T-cell (primary cell): ENCODE results near the gene NHSL1. TPM values are rescaled to one million over a fixed set of nuclear protein-coding genes. Genes with fewer than 3 reads are reported as not detected.

Experiments
- ATAC-seq, 4 experiments: fragments of 200-7000 bp in 3 of 4; fragments of 150-1000 bp in 1 of 4; cut with Tn5 transposase; replicated peaks in 1 of 4; 1 replicate in 3 of 4; 2 replicates in 1 of 4; pipeline ENCODE4 v1.10.0; 2021; ENCODE audit warnings: moderate library complexity in 3 of 4, mild to moderate bottlenecking in 2 of 4, moderate number of reproducible peaks in 1 of 4
- CTCF ChIA-PET, 2 donors: fragments of 300-600 bp; sonication (Branson Sonifier 250); formaldehyde crosslinking; loops; one replicate each; lab custom pipeline; 2022; ENCODE audit warnings: antibody characterized with exemption in 2 of 2; lab: Charles Lee
- POLR2A ChIA-PET, 2 donors: fragments of 300-600 bp; sonication (Branson Sonifier 250); formaldehyde crosslinking; loops; one replicate each; lab custom pipeline; 2022; ENCODE audit warnings: antibody characterized with exemption in 2 of 2; lab: Charles Lee
- DNase-seq, 35 experiments: peaks; one replicate each; pipeline versions ENCODE4 v3.0.0 to v3.0.0-alpha.2; 2013 to 2023
- H3K27ac ChIP-seq: one replicate; pipeline ENCODE4 v1.5.1; 2013; ENCODE audit warnings: low read length
- H3K27me3 ChIP-seq, 2 experiments: replicated peaks in 1 of 2; 1 replicate in 1 of 2; 2 replicates in 1 of 2; pipeline versions ENCODE4 v1.6.1 to v1.7.0; 2013; ENCODE audit warnings: low read length in 1 of 2, mixed read lengths in 1 of 2; ENCODE audit not compliant: control insufficient read depth in 2 of 2, insufficient read depth in 2 of 2; ENCODE audit errors: extremely low read depth in 1 of 2
- H3K36me3 ChIP-seq, 2 donors: 1 replicate in 1 of 2; 2 replicates in 1 of 2; pipeline versions ENCODE4 v1.6.1 to v1.7.0; 2013; ENCODE audit warnings: low read length in 1 of 2; ENCODE audit not compliant: control insufficient read depth in 2 of 2, insufficient read depth in 1 of 2; ENCODE audit errors: extremely low read depth in 1 of 2
- H3K4me1 ChIP-seq, 2 experiments: 1 replicate in 1 of 2; 2 replicates in 1 of 2; pipeline versions ENCODE4 v1.6.1 to v1.7.0; 2013; ENCODE audit warnings: low read length in 2 of 2, mixed read lengths in 1 of 2; ENCODE audit not compliant: insufficient read depth in 2 of 2, control insufficient read depth in 1 of 2; ENCODE audit errors: extremely low read depth in 1 of 2
- H3K4me3 ChIP-seq, 2 donors: 1 replicate in 1 of 2; 2 replicates in 1 of 2; pipeline versions ENCODE4 v1.5.1 to v1.7.0; 2013; ENCODE audit warnings: mild to moderate bottlenecking in 2 of 2, low read length in 1 of 2, moderate library complexity in 1 of 2; ENCODE audit not compliant: control insufficient read depth in 1 of 2; ENCODE audit errors: extremely low read depth in 1 of 2
- H3K9me3 ChIP-seq: 2 replicates; pipeline ENCODE4 v1.7.0; 2013
- H3K27ac Mint-ChIP-seq, 2 donors: one replicate each; pipeline ENCODE4 v1.8.0; 2020 to 2021; ENCODE audit warnings: mild to moderate bottlenecking in 2 of 2, mixed read lengths in 2 of 2
- H3K27me3 Mint-ChIP-seq, 2 donors: one replicate each; pipeline ENCODE4 v1.8.0; 2021 to 2022; ENCODE audit warnings: mixed read lengths in 2 of 2
- H3K36me3 Mint-ChIP-seq: one replicate; pipeline ENCODE4 v1.8.0; 2021; ENCODE audit warnings: mixed read lengths
- H3K4me1 Mint-ChIP-seq, 3 donors: one replicate each; pipeline ENCODE4 v1.8.0; 2020 to 2022; ENCODE audit warnings: mixed read lengths in 3 of 3, mild to moderate bottlenecking in 1 of 3
- H3K4me3 Mint-ChIP-seq, 3 donors: one replicate each; pipeline ENCODE4 v1.8.0; 2020 to 2022; ENCODE audit warnings: mild to moderate bottlenecking in 3 of 3, mixed read lengths in 3 of 3, moderate library complexity in 3 of 3
- H3K9me3 Mint-ChIP-seq, 3 donors: one replicate each; pipeline ENCODE4 v1.8.0; 2020 to 2022; ENCODE audit warnings: mixed read lengths in 3 of 3
- WGBS: methylation state at CpG from one replicate; pipeline ENCODE4 v1.1.5; 2013; ENCODE audit warnings: missing lambda C conversion rate; ENCODE audit not compliant: insufficient coverage; 5-methylcytosine and 5-hydroxymethylcytosine counted together
- total RNA-seq, 35 experiments: library from RNA in 6 of 35; stranded (reverse) in 6 of 35; fragments of 120-200 nt in 1 of 35; gene quantifications; one replicate each; pipeline versions ENCODE4 v1.2.1 to v1.2.4 and lab custom pipeline; 2013 to 2026

NHSL1 gene
- total RNA-seq, 5 donors from 2014 or later (not counting 1 experiment from before 2014, with no cell fraction given) = 0.08 to 0.64 (median 0.46) TPM

DNA sequence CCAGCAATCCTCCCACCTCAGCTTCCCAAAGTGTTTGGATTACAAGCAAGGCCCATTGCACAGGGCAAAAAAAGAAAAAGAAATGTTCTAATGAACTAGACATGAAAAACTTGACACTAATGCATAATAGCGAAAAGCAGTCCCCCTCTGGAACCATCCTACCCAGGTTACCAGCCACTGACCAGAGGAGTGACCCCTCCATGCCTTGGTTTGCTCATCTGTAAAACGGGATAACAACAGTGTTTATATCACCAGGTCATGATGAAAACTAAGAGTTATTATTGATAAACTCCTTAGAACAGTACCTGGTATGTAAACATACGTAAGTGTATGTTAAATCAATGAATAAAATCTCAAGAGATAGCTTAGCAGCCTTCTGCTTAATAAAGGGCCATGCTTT is 3.3 kb upstream of the NHSL1 start:
- no peak overlapping the region for H3K27ac ChIP-seq
- no peak overlapping the region for H3K4me3 Mint-ChIP-seq
- no CpG with 5 or more reads among the region's 3 CpGs for WGBS
- ChIA-PET CTCF (interaction anchor here (0.6 to 1.3 kb wide), 2 partner anchors 15 to 21 kb away, joined by 3 read pairs; no protein-coding TSS in a partner anchor), POLR2A (no interaction called here)
- H3K27me3 ChIP-seq = no peaks in the 10 kb centered on the region
- H3K36me3 Mint-ChIP-seq = no peaks in the 10 kb centered on the region
- ATAC-seq (no peak), DNase-seq (no peak)
- H3K9me3 ChIP-seq = no peaks in the 10 kb centered on the region
- peaks cover 4 to 6% of the 10 kb centered on the region in 2 donors for H3K27me3 Mint-ChIP-seq
- H3K36me3 ChIP-seq = no peaks in the 10 kb centered on the region
- H3K4me1 Mint-ChIP-seq = peaks cover 0 to 8% (median 4%) of the 10 kb centered on the region in 3 donors
- no peak overlapping the region for H3K27ac Mint-ChIP-seq
- no peak overlapping the region for H3K4me3 ChIP-seq
- H3K4me1 ChIP-seq = no peaks in the 10 kb centered on the region
- H3K9me3 Mint-ChIP-seq = no peaks in the 10 kb centered on the region

DNA sequence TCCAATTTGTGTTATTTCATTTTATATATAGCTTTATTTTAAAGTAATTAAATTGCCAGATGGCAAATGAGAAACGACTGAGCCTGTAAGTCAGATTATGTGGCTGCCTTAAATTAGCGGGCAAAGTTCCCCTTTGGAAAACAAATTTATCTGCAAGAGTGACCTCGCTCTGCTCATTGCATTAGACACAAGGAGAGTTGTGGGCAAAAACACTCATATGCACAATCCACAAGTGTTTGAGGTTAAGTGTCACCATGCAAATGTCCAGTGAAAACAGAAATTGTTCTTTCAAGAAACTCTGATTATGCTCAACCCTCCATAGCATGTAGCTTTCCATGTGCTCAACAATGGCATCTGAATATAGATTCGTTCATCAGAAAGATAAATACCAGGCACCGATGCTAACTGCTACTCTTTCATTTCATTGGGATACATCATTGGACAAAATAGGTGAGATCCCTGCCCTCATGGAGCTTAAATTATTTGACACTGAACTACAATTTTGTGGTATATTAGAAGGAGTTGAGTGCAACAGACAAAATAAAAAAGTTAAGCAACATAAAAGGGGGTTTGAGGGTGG is 1.7 kb upstream of the NHSL1 start:
- CTCF ChIA-PET = interaction anchor here (0.6 to 1.0 kb wide), 4 partner anchors 8 to 263 kb away, joined by 3 read pairs; no protein-coding TSS in a partner anchor
- WGBS = 57% methylated on average over 1 of the region's 5 CpGs

DNA sequence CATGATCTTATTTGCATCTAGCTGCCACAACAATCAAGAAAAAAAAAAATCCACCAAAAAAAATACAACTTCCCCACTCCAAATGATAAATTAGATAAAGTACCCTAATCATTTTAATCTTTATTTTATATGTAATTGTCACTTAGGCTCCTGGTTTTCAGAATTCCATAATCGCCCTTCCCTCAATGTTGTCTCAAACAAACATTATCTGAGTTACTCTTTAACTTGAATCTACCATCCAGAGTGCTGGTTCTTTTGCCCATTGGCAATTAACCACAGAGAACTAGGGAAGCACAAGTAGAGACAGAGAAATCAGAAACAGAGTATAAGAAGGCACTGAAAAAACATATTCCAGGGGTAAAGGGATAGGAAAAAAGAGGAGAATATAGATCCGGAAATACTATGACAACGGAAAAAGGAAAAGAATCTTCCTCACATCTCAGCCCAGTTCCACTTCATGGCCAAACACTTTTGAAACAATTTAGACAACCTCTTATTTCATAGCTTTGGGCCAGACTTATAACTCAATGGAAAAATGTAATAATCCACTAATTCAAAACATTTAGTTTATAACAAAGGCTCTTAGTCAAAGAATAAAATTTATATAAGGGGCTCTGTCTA is 861 bp upstream of the NHSL1 start:
- ATAC-seq = no peak

More for the DNA sequence above, 1.7 kb upstream of the NHSL1 start:
- no peaks in the 10 kb centered on the region for H3K27me3 ChIP-seq
- H3K36me3 ChIP-seq = no peaks in the 10 kb centered on the region
- Mint-ChIP-seq H3K27me3 (peaks cover 6 to 7% of the 10 kb centered on the region in 2 donors), H3K4me3 (no peak overlapping the region), H3K27ac (no peak overlapping the region), H3K36me3 (no peaks in the 10 kb centered on the region), H3K4me1 (peaks cover 0 to 8% (median 4%) of the 10 kb centered on the region in 3 donors), H3K9me3 (no peaks in the 10 kb centered on the region)
- POLR2A ChIA-PET = interaction anchor here in 1 of 2 donors (0.6 kb wide), 1 partner anchor 17 kb away, joined by 6 read pairs; no protein-coding TSS in a partner anchor
- ATAC-seq (no peak), DNase-seq (no peak)
- no peaks in the 10 kb centered on the region for H3K4me1 ChIP-seq
- H3K4me3 ChIP-seq = no peak overlapping the region
- H3K27ac ChIP-seq = no peak overlapping the region
- H3K9me3 ChIP-seq = no peaks in the 10 kb centered on the region

DNA sequence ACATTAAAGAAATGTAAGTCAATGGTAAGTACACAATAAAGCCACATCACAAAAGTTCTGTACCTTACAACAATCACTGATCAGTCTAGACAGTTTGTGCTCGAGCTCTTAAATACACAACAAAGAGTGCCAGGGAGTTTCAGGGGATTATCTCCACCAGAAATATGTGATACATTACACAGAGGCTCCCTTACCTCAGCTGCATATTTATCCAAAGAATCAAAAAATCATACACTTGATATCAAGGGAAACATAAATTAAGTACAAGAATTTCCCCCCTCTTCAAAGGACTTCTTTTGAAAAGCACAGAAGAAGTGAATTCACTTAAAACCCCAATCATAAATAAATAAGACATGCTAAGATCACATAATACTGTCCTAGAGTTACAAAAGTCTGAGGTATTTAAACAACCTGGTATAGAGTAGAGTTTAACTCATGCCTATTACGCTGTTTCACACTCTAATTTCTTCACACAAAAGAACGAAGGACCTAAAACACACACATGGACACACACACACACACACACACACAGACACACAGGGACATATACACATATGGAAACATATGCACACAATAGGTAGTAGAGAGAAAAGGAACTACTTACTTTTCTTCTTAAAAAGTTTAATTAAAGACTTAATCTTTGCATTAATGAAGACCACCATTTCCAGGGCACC is 528 bp downstream of the NHSL1 start:
- ChIA-PET POLR2A (interaction anchor here in 1 of 2 donors (0.9 kb wide), 1 partner anchor 12 kb away, joined by 3 read pairs; no protein-coding TSS in a partner anchor), CTCF (interaction anchor here (0.5 to 1.5 kb wide), 3 partner anchors 8 to 62 kb away, joined by 3 read pairs; no protein-coding TSS in a partner anchor)

More for the DNA sequence above, 861 bp upstream of the NHSL1 start:
- no peaks in the 10 kb centered on the region for H3K27me3 ChIP-seq
- peaks cover 6 to 7% of the 10 kb centered on the region in 2 donors for H3K27me3 Mint-ChIP-seq
- no CpG with 5 or more reads among the region's 3 CpGs for WGBS
- no peaks in the 10 kb centered on the region for H3K4me1 ChIP-seq
- H3K4me3 ChIP-seq = no peak overlapping the region
- H3K27ac Mint-ChIP-seq = no peak overlapping the region
- H3K4me1 Mint-ChIP-seq = peaks cover 0 to 8% (median 4%) of the 10 kb centered on the region in 3 donors
- no peaks in the 10 kb centered on the region for H3K9me3 Mint-ChIP-seq
- H3K36me3 Mint-ChIP-seq = no peaks in the 10 kb centered on the region
- DNase-seq = no peak
- H3K9me3 ChIP-seq = no peaks in the 10 kb centered on the region
- ChIA-PET POLR2A (interaction anchor here (0.6 to 0.9 kb wide), 2 partner anchors 224 to 880 kb away, joined by 4 read pairs; no protein-coding TSS in a partner anchor), CTCF (interaction anchor here (0.6 to 1.0 kb wide), 5 partner anchors 9 to 264 kb away, joined by 3 to 11 read pairs (median 3); no protein-coding TSS in a partner anchor)
- H3K36me3 ChIP-seq = no peaks in the 10 kb centered on the region
- no peak overlapping the region for H3K4me3 Mint-ChIP-seq
- no peak overlapping the region for H3K27ac ChIP-seq

DNA sequence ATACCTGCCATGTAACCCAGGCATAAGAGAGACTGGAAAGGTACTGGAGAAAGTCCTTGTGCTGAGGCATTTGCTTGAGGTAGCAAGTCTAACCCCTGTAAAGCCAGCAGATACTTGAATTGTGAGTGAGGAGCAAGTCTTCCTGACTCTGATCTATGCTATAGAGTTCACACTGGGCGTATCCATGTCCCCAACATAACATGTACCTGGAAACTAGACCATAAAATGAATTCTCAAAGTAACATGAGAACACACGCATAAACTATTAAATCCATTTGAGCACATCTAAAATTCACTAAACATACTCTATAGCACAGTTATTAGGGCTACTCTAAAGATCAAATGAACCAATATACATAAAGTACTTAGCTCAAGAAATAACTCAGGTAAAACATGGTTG is 2.0 kb downstream of the NHSL1 start:
- Histone ChIP-seq H3K27me3 (no peaks in the 10 kb centered on the region), H3K36me3 (no peaks in the 10 kb centered on the region), H3K4me1 (no peaks in the 10 kb centered on the region), H3K27ac (no peak overlapping the region), H3K4me3 (no peak overlapping the region), H3K9me3 (no peaks in the 10 kb centered on the region)
- H3K4me3 Mint-ChIP-seq = no peak overlapping the region
- DNase-seq (no peak), ATAC-seq (no peak)
- ChIA-PET CTCF (interaction anchor here in 1 of 2 donors (0.6 kb wide), 2 partner anchors 34 to 120 kb away, joined by 3 to 4 read pairs; no protein-coding TSS in a partner anchor), POLR2A (no interaction called here)
- H3K9me3 Mint-ChIP-seq = no peaks in the 10 kb centered on the region
- peaks cover 0 to 8% (median 4%) of the 10 kb centered on the region in 3 donors for H3K4me1 Mint-ChIP-seq
- H3K27me3 Mint-ChIP-seq = peaks cover 6 to 7% of the 10 kb centered on the region in 2 donors
- 50% methylated on average over 1 of the region's 2 CpGs for WGBS
- H3K36me3 Mint-ChIP-seq = no peaks in the 10 kb centered on the region
- H3K27ac Mint-ChIP-seq = no peak overlapping the region

More for the DNA sequence above, 528 bp downstream of the NHSL1 start:
- ATAC-seq = no peak
- Histone ChIP-seq H3K9me3 (no peaks in the 10 kb centered on the region), H3K27ac (no peak overlapping the region), H3K36me3 (no peaks in the 10 kb centered on the region), H3K4me1 (no peaks in the 10 kb centered on the region), H3K4me3 (no peak overlapping the region), H3K27me3 (no peaks in the 10 kb centered on the region)
- no peak overlapping the region for H3K27ac Mint-ChIP-seq
- no peaks in the 10 kb centered on the region for H3K9me3 Mint-ChIP-seq
- peaks cover 6 to 7% of the 10 kb centered on the region in 2 donors for H3K27me3 Mint-ChIP-seq
- no CpG with 5 or more reads among the region's 3 CpGs for WGBS
- peaks cover 0 to 8% (median 4%) of the 10 kb centered on the region in 3 donors for H3K4me1 Mint-ChIP-seq
- no peaks in the 10 kb centered on the region for H3K36me3 Mint-ChIP-seq
- no peak for DNase-seq
- no peak overlapping the region for H3K4me3 Mint-ChIP-seq

DNA sequence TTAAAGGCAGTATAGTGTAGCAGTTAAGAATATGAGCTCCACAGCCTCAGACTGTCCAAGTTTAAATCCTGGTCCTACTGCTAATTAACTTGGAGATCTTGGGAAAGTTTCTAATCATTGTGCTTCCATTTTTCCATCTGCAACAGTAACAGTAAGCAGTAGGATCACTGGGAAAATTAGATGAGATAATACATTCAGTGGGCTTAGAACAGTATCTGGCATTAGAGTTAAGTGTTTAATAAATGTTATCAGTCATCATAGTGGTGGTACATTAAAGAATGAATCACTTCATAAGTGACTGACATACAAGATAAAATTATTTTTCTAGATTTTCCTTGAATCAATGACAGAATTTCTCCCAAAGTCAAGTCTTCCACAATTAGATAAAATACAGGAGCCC is 5.0 kb downstream of the NHSL1 start:
- no peaks in the 10 kb centered on the region for H3K9me3 Mint-ChIP-seq
- CTCF ChIA-PET = no interaction called here

More for the DNA sequence above, 5.0 kb downstream of the NHSL1 start:
- Mint-ChIP-seq H3K4me3 (no peak overlapping the region), H3K27ac (no peak overlapping the region), H3K4me1 (peaks cover 0 to 3% (median 1%) of the 10 kb centered on the region in 3 donors), H3K36me3 (no peaks in the 10 kb centered on the region), H3K27me3 (peaks cover 6 to 7% of the 10 kb centered on the region in 2 donors)
- Histone ChIP-seq H3K27me3 (no peaks in the 10 kb centered on the region), H3K36me3 (no peaks in the 10 kb centered on the region), H3K4me1 (no peaks in the 10 kb centered on the region), H3K9me3 (no peaks in the 10 kb centered on the region), H3K4me3 (no peak overlapping the region), H3K27ac (no peak overlapping the region)
- POLR2A ChIA-PET = no interaction called here
- ATAC-seq = no peak
- no peak for DNase-seq
